Keratinocyte (primary cell): ENCODE measurements around the gene MARCHF3. TPM values are rescaled to one million over a fixed set of nuclear protein-coding genes. Genes with fewer than 3 reads are reported as not detected.
A peak's percentile ranks its signal among the peaks of the same experiment; 100 is the strongest.

ENCODE experiments used
- DNase-seq: peaks from one replicate; pipeline ENCODE4 v3.0.0-alpha.2; 2011; ENCODE audit warnings: low read depth, missing footprints, low spot score
- FAIRE-seq: peaks from 2 replicates; lab custom pipeline; 2011; peaks lifted over from hg19 to GRCh38; lab: Jason Lieb, UNC
- H2AFZ ChIP-seq: 2 replicates; pipeline ENCODE4 v1.6.0; 2012; ENCODE audit warnings: low read length, control low read depth, inconsistent platforms; ENCODE audit not compliant: control insufficient read depth
- H3K27ac ChIP-seq: 2 replicates; pipeline ENCODE4 v1.5.1; 2011; ENCODE audit warnings: low read length; ENCODE audit not compliant: control insufficient read depth, insufficient read depth
- H3K27me3 ChIP-seq: 3 replicates; pipeline ENCODE4 v1.6.0; 2011; ENCODE audit warnings: low read length; ENCODE audit not compliant: control insufficient read depth, insufficient read depth; ENCODE audit errors: extremely low read depth
- H3K36me3 ChIP-seq, 2 experiments: 2 replicates in 1 of 2; 3 replicates in 1 of 2; pipeline ENCODE4 v1.5.1; 2011; ENCODE audit warnings: low read length in 2 of 2, mild to moderate bottlenecking in 1 of 2; ENCODE audit not compliant: control insufficient read depth in 2 of 2, insufficient read depth in 2 of 2; ENCODE audit errors: extremely low read depth in 1 of 2
- H3K4me1 ChIP-seq: 3 replicates; pipeline ENCODE4 v1.5.1; 2011; ENCODE audit warnings: low read length; ENCODE audit not compliant: control insufficient read depth, insufficient read depth; ENCODE audit errors: extremely low read depth
- H3K4me2 ChIP-seq: 3 replicates; pipeline ENCODE4 v1.6.0; 2011; ENCODE audit warnings: low read depth, low read length; ENCODE audit not compliant: control insufficient read depth, insufficient read depth; ENCODE audit errors: extremely low read depth
- H3K4me3 ChIP-seq, 3 experiments: fragments of 200-600 bp in 1 of 3; sonication (generic) in 1 of 3; 2 replicates in 2 of 3; 3 replicates in 1 of 3; pipeline ENCODE4 v1.5.1; 2011 to 2016; ENCODE audit warnings: low read length in 3 of 3, mild to moderate bottlenecking in 3 of 3, control low read depth in 2 of 3, inconsistent platforms in 1 of 3, low read depth in 1 of 3, mixed read lengths in 1 of 3, mixed run types in 1 of 3, moderate library complexity in 1 of 3; ENCODE audit not compliant: control insufficient read depth in 2 of 3, insufficient read depth in 2 of 3; ENCODE audit errors: extremely low read depth in 1 of 3
- H3K79me2 ChIP-seq: 2 replicates; pipeline ENCODE4 v1.6.0; 2012; ENCODE audit warnings: low read length; ENCODE audit not compliant: control insufficient read depth, insufficient read depth
- H3K9ac ChIP-seq: 3 replicates; pipeline ENCODE4 v1.6.0; 2011; ENCODE audit warnings: low read length; ENCODE audit not compliant: control insufficient read depth, insufficient read depth; ENCODE audit errors: extremely low read depth
- H3K9me1 ChIP-seq: 3 replicates; pipeline ENCODE4 v1.6.0; 2011; ENCODE audit warnings: low read length; ENCODE audit not compliant: control insufficient read depth, insufficient read depth; ENCODE audit errors: extremely low read depth
- H3K9me3 ChIP-seq: 2 replicates; pipeline ENCODE4 v1.5.1; 2012; ENCODE audit warnings: low read depth, low read length; ENCODE audit not compliant: control insufficient read depth
- H4K20me1 ChIP-seq: 3 replicates; pipeline ENCODE4 v1.6.0; 2011; ENCODE audit warnings: low read length; ENCODE audit not compliant: control insufficient read depth, insufficient read depth; ENCODE audit errors: extremely low read depth
- EZH2 ChIP-seq: IDR thresholded peaks from one replicate; pipeline ENCODE4 v1.6.1; 2012; ENCODE audit warnings: inconsistent platforms, mild to moderate bottlenecking, low read length, moderate library complexity
- dilution Hi-C: fragments of 300-500 bp; cut with MboI; formaldehyde crosslinking; loops from one replicate; pipeline ENCODE4 v1.7.0; 2020; ENCODE audit warnings: low sequenced_read_pairs; ENCODE audit not compliant: extremely low pct_ligation_motif_present
- polyA plus RNA-seq, 5 experiments: library from polyadenylated mRNA; depleted of rRNA in 3 of 5; stranded (reverse) in 3 of 5; stranded (forward) in 1 of 5; unstranded in 1 of 5; fragments of >200 nt; gene quantifications; 1 replicate in 1 of 5; 2 replicates in 3 of 5; 3 replicates in 1 of 5; pipeline versions ENCODE4 v1.2.1 to v1.2.3, GENCODE V29; 2011 to 2012; ENCODE audit warnings: missing spikeins in 2 of 5, low read depth in 1 of 5, low replicate concordance in 1 of 5
- TF ChIP-seq, protein P1 (sequence below), 3 experiments: IDR thresholded peaks in 1 of 3; conservative IDR thresholded peaks in 1 of 3; optimal IDR thresholded peaks in 1 of 3; 2 replicates in 2 of 3; 3 replicates in 1 of 3; pipeline versions ENCODE3 to v1.5.1; 2011; ENCODE audit warnings: low read length in 3 of 3, mild to moderate bottlenecking in 3 of 3, moderate library complexity in 2 of 3, control low read depth in 1 of 3, inconsistent platforms in 1 of 3; ENCODE audit not compliant: insufficient read depth in 2 of 3; ENCODE audit errors: extremely low read depth in 1 of 3

The MARCHF3 gene
- polyA plus RNA-seq, 1 donor (not counting 4 experiments of a cell fraction or from before 2014, with no cell fraction given) = 0.45 TPM

- H3K4me1 ChIP-seq = no peaks in the 10 kb centered on the region
- dilution Hi-C loops = no loop called here
- DNase-seq (no peak), FAIRE-seq (peak; percentile 87)
- H3K27me3 ChIP-seq = no peaks in the 10 kb centered on the region
- H3K79me2 ChIP-seq = no peaks in the 10 kb centered on the region
- no peak for TF ChIP-seq EZH2
- TF ChIP-seq, protein P1, sequence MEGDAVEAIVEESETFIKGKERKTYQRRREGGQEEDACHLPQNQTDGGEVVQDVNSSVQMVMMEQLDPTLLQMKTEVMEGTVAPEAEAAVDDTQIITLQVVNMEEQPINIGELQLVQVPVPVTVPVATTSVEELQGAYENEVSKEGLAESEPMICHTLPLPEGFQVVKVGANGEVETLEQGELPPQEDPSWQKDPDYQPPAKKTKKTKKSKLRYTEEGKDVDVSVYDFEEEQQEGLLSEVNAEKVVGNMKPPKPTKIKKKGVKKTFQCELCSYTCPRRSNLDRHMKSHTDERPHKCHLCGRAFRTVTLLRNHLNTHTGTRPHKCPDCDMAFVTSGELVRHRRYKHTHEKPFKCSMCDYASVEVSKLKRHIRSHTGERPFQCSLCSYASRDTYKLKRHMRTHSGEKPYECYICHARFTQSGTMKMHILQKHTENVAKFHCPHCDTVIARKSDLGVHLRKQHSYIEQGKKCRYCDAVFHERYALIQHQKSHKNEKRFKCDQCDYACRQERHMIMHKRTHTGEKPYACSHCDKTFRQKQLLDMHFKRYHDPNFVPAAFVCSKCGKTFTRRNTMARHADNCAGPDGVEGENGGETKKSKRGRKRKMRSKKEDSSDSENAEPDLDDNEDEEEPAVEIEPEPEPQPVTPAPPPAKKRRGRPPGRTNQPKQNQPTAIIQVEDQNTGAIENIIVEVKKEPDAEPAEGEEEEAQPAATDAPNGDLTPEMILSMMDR (optimal IDR thresholded peaks at IDR 0.05 in 1 of 3, IDR thresholded peaks at IDR 0.05 in 1 of 3, conservative IDR thresholded peaks at IDR 0.05 in 1 of 3; ENCODE audit: extremely low read depth in 1 of 3, insufficient read depth in 2 of 3, low read length in 3 of 3) = no peak
- no peak overlapping the region for H2AFZ ChIP-seq
- H3K27ac ChIP-seq = no peak overlapping the region
- H4K20me1 ChIP-seq = no peaks in the 10 kb centered on the region
- H3K36me3 ChIP-seq = no peaks in the 10 kb centered on the region
- no peak overlapping the region for H3K4me2 ChIP-seq
- H3K9me3 ChIP-seq = no peaks in the 10 kb centered on the region
- no peak overlapping the region for H3K9ac ChIP-seq
- no peak overlapping the region for H3K4me3 ChIP-seq
- no peaks in the 10 kb centered on the region for H3K9me1 ChIP-seq
These were observed 19.2 kb downstream of the MARCHF3 start for GRCh38 chr5:127011153-127011552.

DNA sequence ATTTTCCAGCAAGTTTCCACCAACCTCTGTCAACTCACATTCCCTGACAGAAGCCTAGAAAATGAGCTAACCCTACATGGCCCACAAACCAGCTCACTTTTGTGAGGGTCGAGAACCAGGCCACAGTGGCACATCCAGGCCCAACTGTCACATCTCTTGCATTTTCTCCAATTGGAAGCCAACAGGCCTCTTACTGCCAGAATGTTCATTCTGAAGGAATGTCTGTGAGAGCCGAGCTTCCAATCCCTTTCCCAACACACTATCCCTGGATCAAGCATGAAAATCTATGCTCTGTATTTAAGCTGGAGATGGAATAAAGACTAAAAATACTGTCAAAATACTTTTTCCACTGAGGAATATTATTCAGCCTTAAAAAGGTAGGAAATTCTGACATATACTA lies 20.0 kb downstream of the MARCHF3 start:
- Histone ChIP-seq H3K9ac (no peak overlapping the region), H4K20me1 (no peaks in the 10 kb centered on the region), H3K27me3 (no peaks in the 10 kb centered on the region), H3K4me2 (no peak overlapping the region), H3K9me1 (no peaks in the 10 kb centered on the region), H3K79me2 (no peaks in the 10 kb centered on the region), H3K9me3 (no peaks in the 10 kb centered on the region), H3K4me3 (no peak overlapping the region), H3K27ac (no peak overlapping the region), H3K4me1 (no peaks in the 10 kb centered on the region), H2AFZ (no peak overlapping the region), H3K36me3 (no peaks in the 10 kb centered on the region)
- dilution Hi-C loops = no loop called here
- no peak for TF ChIP-seq EZH2
- TF ChIP-seq, protein P1 (optimal IDR thresholded peaks at IDR 0.05 in 1 of 3, IDR thresholded peaks at IDR 0.05 in 1 of 3, conservative IDR thresholded peaks at IDR 0.05 in 1 of 3; ENCODE audit: extremely low read depth in 1 of 3, insufficient read depth in 2 of 3, low read length in 3 of 3) = no peak
- DNase-seq = no peak
- FAIRE-seq = no peak
